SK-N-SH (cell line): ENCODE results near the gene SYT1.

Experiments
- CTCF ChIP-seq: fragments of 200-600 bp; sonication (generic); IDR thresholded peaks from 2 replicates; pipeline ENCODE4 v1.6.1; 2017; ENCODE audit warnings: antibody characterized with exemption, mild to moderate bottlenecking, moderate library complexity
- EZH2phosphoT487 ChIP-seq: fragments of 200-600 bp; sonication (generic); IDR thresholded peaks from 2 replicates; pipeline ENCODE4 v1.6.1; 2017; ENCODE audit warnings: low read depth, mixed run types, mild to moderate bottlenecking, antibody characterized with exemption, moderate library complexity, borderline replicate concordance
- POLR2AphosphoS5 ChIP-seq: IDR thresholded peaks from 2 replicates; pipeline ENCODE4 v1.6.1; 2012; ENCODE audit warnings: low read depth, low read length
- TCF12 ChIP-seq: IDR thresholded peaks from 2 replicates; pipeline ENCODE4 v1.4.0; 2012
- USF2 ChIP-seq: fragments of 150-350 bp; IDR thresholded peaks from 2 replicates; pipeline ENCODE4 v1.6.1; 2017; ENCODE audit warnings: antibody characterized with exemption, low read length, low read depth, borderline replicate concordance

DNA sequence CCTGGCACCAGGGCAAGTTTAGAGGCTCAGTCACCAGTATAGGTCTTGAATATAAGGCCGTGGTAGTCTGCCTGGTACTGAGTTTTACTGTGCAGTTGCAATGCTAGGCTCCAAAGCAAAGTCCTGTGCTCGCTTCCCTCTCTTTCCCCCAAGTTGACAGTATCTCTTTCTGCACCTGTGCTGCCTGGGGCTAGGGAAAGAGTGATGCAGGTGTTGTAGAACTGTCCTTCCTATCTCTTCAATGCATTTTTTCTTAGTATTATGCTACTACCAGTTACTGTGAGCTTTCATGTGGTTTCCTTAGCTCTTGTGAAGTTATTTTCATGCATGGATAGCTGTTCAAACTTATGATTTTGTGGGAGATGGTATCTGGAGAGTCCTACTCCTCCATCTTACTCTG is 359.2 kb downstream of the SYT1 start:
- TF ChIP-seq TCF12 (no peak), USF2 (no peak), POLR2AphosphoS5 (no peak), CTCF (no peak), EZH2phosphoT487 (no peak)
